GM12875 (cell line): ENCODE data around the gene LIX1.

Experiments
- H3K4me3 ChIP-seq: one replicate; pipeline ENCODE4 v1.5.1; 2011; ENCODE audit warnings: low read depth, low read length, control low read depth
- CTCF ChIP-seq: IDR thresholded peaks from 2 replicates; pipeline ENCODE4 v1.5.1; 2011; ENCODE audit warnings: low read depth, mild to moderate bottlenecking, control low read depth, inconsistent platforms, low read length, moderate library complexity, borderline replicate concordance; ENCODE audit not compliant: insufficient read depth

Gene LIX1

GRCh38 chr5:97172227-97172626, 29.8 kb upstream of the LIX1 start:
- TF ChIP-seq CTCF: no peak
- H3K4me3 ChIP-seq: no peak overlapping the region

GRCh38 chr5:97171703-97172102, 29.3 kb upstream of the LIX1 start:
- no peak for TF ChIP-seq CTCF
- no peak overlapping the region for H3K4me3 ChIP-seq

- TF ChIP-seq CTCF: no peak
- no peak overlapping the region for H3K4me3 ChIP-seq
Observed at GRCh38 chr5:97167435-97167834, 25.0 kb upstream of the LIX1 start.

- H3K4me3 ChIP-seq: no peak overlapping the region
- no peak for TF ChIP-seq CTCF
Observed at GRCh38 chr5:97165726-97166125, 23.3 kb upstream of the LIX1 start.

- no peak overlapping the region for H3K4me3 ChIP-seq
- TF ChIP-seq CTCF: no peak
Observed at GRCh38 chr5:97164846-97165245, 22.4 kb upstream of the LIX1 start.

- no peak overlapping the region for H3K4me3 ChIP-seq
- TF ChIP-seq CTCF: no peak
Observed at GRCh38 chr5:97163790-97164285, 21.4 kb upstream of the LIX1 start.

GRCh38 chr5:97163360-97163764, 21.0 kb upstream of the LIX1 start:
- TF ChIP-seq CTCF: peak; percentile 16; the same call in 1 of the 2 replicates
- H3K4me3 ChIP-seq: no peak overlapping the region
